Neural crest cell (in vitro differentiated cells): ENCODE measurements around the gene COL9A2. TPM values are rescaled to one million over a fixed set of nuclear protein-coding genes. Genes with fewer than 3 reads are reported as not detected.
A peak's percentile ranks its signal among the peaks of the same experiment; 100 is the strongest.

Experiments
- DNase-seq: peaks from one replicate; pipeline ENCODE4 v3.0.0; 2021; ENCODE audit warnings: low read depth, mixed read lengths, low spot score
- H3K27ac Mint-ChIP-seq: one replicate; pipeline ENCODE4 v1.8.0; 2021; ENCODE audit warnings: mild to moderate bottlenecking, mixed read lengths; ENCODE audit not compliant: unreplicated experiment
- H3K27me3 Mint-ChIP-seq: 2 replicates; pipeline ENCODE4 v1.8.0; 2021; ENCODE audit warnings: low read depth, mild to moderate bottlenecking, mixed read lengths
- H3K36me3 Mint-ChIP-seq: 2 replicates; pipeline ENCODE4 v1.8.0; 2021; ENCODE audit warnings: low read depth, mild to moderate bottlenecking, mixed read lengths
- H3K4me1 Mint-ChIP-seq: 2 replicates; pipeline ENCODE4 v1.8.0; 2021; ENCODE audit warnings: mixed read lengths
- H3K4me3 Mint-ChIP-seq: one replicate; pipeline ENCODE4 v1.8.0; 2021; ENCODE audit warnings: mild to moderate bottlenecking, mixed read lengths
- H3K9me3 Mint-ChIP-seq: 2 replicates; pipeline ENCODE4 v1.8.0; 2021; ENCODE audit warnings: mixed read lengths
- total RNA-seq: library from RNA; stranded (reverse); gene quantifications from 2 replicates; pipeline ENCODE4 v1.2.1, GENCODE V29; 2021
- TF ChIP-seq, protein P1 (sequence below): fragments of 200-600 bp; sonication (generic); conservative IDR thresholded peaks from 2 replicates; pipeline ENCODE4 v1.5.0; 2021; ENCODE audit warnings: antibody characterized with exemption, mild to moderate bottlenecking

The COL9A2 gene
- total RNA-seq, 1 donor from 2014 or later = 9.0 TPM

DNA sequence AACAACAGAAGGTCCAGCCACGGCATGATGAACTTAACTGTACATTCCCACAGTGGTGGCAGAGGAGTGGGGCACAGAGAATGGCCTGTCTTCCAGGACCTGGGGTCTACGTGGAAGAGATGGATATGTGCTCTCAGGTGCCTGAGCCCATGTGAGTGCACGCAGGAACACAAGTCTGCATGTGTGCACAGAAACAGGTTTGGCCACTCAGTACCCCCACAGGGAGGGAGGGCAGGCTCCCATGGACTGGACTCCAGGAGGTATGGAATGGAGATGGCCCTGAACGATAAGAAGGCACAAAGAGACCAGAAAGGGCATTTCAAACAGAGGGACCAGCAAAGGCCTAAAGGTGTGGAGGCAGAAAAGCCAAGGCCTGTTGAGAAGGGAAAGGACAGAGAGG, 10.8 kb downstream of the COL9A2 start:
- Mint-ChIP-seq H3K27me3 (no peaks in the 10 kb centered on the region), H3K4me1 (no peaks in the 10 kb centered on the region), H3K36me3 (no peaks in the 10 kb centered on the region), H3K9me3 (no peaks in the 10 kb centered on the region), H3K4me3 (no peak overlapping the region), H3K27ac (peak overlapping the region; percentile 57)
- TF ChIP-seq, protein P1, sequence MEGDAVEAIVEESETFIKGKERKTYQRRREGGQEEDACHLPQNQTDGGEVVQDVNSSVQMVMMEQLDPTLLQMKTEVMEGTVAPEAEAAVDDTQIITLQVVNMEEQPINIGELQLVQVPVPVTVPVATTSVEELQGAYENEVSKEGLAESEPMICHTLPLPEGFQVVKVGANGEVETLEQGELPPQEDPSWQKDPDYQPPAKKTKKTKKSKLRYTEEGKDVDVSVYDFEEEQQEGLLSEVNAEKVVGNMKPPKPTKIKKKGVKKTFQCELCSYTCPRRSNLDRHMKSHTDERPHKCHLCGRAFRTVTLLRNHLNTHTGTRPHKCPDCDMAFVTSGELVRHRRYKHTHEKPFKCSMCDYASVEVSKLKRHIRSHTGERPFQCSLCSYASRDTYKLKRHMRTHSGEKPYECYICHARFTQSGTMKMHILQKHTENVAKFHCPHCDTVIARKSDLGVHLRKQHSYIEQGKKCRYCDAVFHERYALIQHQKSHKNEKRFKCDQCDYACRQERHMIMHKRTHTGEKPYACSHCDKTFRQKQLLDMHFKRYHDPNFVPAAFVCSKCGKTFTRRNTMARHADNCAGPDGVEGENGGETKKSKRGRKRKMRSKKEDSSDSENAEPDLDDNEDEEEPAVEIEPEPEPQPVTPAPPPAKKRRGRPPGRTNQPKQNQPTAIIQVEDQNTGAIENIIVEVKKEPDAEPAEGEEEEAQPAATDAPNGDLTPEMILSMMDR = no peak
- no peak for DNase-seq

- H3K27ac Mint-ChIP-seq = peak overlapping the region; percentile 57
Measured at GRCh38 chr1:40305871-40306270, 11.2 kb downstream of the COL9A2 start.

DNA sequence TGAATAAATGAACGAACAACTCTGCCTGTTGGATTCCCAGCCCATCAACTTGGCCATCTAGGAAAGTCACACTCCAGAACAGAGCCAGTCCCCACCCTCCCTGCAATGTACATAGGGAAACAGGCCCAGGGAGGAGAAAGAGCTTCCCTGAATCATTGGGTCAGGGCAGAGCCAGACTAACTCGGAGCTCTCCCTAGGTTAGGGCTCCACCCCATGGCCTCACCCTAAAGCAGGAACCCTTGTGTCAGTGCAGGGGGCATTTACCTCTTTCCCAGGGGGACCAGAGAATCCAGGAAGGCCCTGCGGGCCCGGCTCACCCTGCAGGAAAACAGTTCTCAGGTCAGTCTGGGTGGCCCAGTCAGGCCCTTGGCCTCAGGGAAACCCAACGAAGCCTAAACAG, 11.6 kb downstream of the COL9A2 start:
- TF ChIP-seq, protein P1 = no peak
- no peaks in the 10 kb centered on the region for H3K9me3 Mint-ChIP-seq
- no peak overlapping the region for H3K27ac Mint-ChIP-seq
- DNase-seq = no peak
- H3K4me3 Mint-ChIP-seq = no peak overlapping the region
- no peaks in the 10 kb centered on the region for H3K4me1 Mint-ChIP-seq
- H3K36me3 Mint-ChIP-seq = no peaks in the 10 kb centered on the region
- H3K27me3 Mint-ChIP-seq = no peaks in the 10 kb centered on the region

More at GRCh38 chr1:40305871-40306270, 11.2 kb downstream of the COL9A2 start:
- no peak overlapping the region for H3K4me3 Mint-ChIP-seq
- H3K4me1 Mint-ChIP-seq = no peaks in the 10 kb centered on the region
- TF ChIP-seq, protein P1 = no peak
- no peaks in the 10 kb centered on the region for H3K9me3 Mint-ChIP-seq
- no peaks in the 10 kb centered on the region for H3K36me3 Mint-ChIP-seq
- no peaks in the 10 kb centered on the region for H3K27me3 Mint-ChIP-seq
- no peak for DNase-seq

- Mint-ChIP-seq H3K9me3 (no peaks in the 10 kb centered on the region), H3K36me3 (no peaks in the 10 kb centered on the region), H3K27ac (no peak overlapping the region), H3K4me1 (no peaks in the 10 kb centered on the region), H3K4me3 (no peak overlapping the region), H3K27me3 (no peaks in the 10 kb centered on the region)
- no peak for DNase-seq
- TF ChIP-seq, protein P1 = no peak
Measured at GRCh38 chr1:40303790-40304189, 13.3 kb downstream of the COL9A2 start.

DNA sequence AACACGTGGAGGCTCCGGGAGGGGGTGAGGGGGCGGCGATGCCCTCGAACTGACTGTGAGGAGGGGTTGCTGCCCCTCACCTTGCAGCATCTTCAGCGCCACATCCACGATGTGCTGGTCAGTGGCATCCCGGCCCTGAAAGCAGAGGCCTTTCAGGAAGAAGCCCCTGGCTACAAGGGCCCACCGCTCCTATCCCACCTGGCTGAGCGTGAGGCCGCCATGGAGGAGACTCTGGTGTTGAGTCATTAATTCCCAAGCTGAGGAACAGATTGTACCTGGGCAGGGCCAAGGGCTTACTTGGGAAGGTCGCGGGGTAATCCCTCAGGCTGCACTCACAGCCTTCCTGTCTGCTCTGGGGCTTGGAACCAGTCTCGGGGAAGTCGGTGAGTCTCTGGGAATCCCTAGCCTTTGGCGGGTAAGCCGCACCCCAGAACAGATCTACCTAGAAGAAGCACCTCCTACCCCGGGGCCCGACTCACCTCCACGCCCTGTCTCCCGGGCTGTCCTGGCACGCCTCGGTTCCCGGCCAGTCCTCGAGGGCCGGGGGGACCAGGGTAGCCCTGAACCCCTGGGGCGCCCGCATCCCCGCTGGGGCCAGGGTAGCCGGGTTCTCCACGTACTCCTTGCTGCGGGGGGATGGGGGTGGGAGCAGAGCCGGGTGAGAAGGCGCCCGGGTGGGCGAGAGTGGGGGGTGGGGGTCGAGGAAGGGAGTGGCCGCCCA, 13.9 kb downstream of the COL9A2 start:
- DNase-seq = no peak
- Mint-ChIP-seq H3K9me3 (no peaks in the 10 kb centered on the region), H3K27me3 (no peaks in the 10 kb centered on the region), H3K4me3 (no peak overlapping the region), H3K36me3 (no peaks in the 10 kb centered on the region), H3K27ac (no peak overlapping the region), H3K4me1 (no peaks in the 10 kb centered on the region)
- TF ChIP-seq, protein P1 = no peak
